Heart right ventricle (tissue), 16 donors: ENCODE measurements around the gene NOXA1. TPM values are rescaled to one million over a fixed set of nuclear protein-coding genes. Genes with fewer than 3 reads are reported as not detected.
A peak's percentile ranks its signal among the peaks of the same experiment; 100 is the strongest.

ENCODE experiments used
- ATAC-seq, 8 donors: fragments of 200-7000 bp; cut with Tn5 transposase; one replicate each; pipeline ENCODE4 v1.9.1; 2020; ENCODE audit warnings: mild to moderate bottlenecking in 8 of 8, moderate library complexity in 8 of 8, moderate number of reproducible peaks in 1 of 8
- DNase-seq, 2 donors: peaks; one replicate each; pipeline ENCODE4 v3.0.0-alpha.2; 2020
- H3K27ac ChIP-seq, 10 donors: fragments of 200-600 bp; sonication (generic) in 2 of 10; one replicate each; pipeline versions ENCODE4 v1.5.0 to v1.8.0; 2020 to 2022; ENCODE audit warnings: mild to moderate bottlenecking in 3 of 10
- H3K27me3 ChIP-seq, 7 donors: fragments of 200-600 bp; one replicate each; pipeline ENCODE4 v1.8.0; 2021 to 2022; ENCODE audit warnings: mild to moderate bottlenecking in 2 of 7
- H3K36me3 ChIP-seq, 9 donors: fragments of 200-600 bp; sonication (generic) in 1 of 9; one replicate each; pipeline versions ENCODE4 v1.5.0 to v1.8.0; 2020 to 2022; ENCODE audit warnings: mild to moderate bottlenecking in 2 of 9
- H3K4me1 ChIP-seq, 9 donors: fragments of 200-600 bp; sonication (generic) in 1 of 9; one replicate each; pipeline versions ENCODE4 v1.5.0 to v1.8.0; 2020 to 2022; ENCODE audit warnings: mild to moderate bottlenecking in 4 of 9
- H3K4me3 ChIP-seq, 10 donors: fragments of 200-600 bp; sonication (generic) in 2 of 10; one replicate each; pipeline versions ENCODE4 v1.5.0 to v1.8.0; 2020 to 2022; ENCODE audit warnings: mild to moderate bottlenecking in 7 of 10, moderate library complexity in 2 of 10
- H3K9me3 ChIP-seq, 11 donors: fragments of 200-600 bp in 10 of 11; sonication (generic) in 2 of 11; one replicate each; pipeline versions ENCODE4 v1.5.0 to v1.8.0; 2013 to 2022; ENCODE audit warnings: mild to moderate bottlenecking in 2 of 11, control low read depth in 1 of 11, moderate library complexity in 1 of 11
- WGBS, 2 donors: extraction: QIAGEN DNeasy Blood & Tissue Kit; methylation state at CpG; one replicate each; pipeline ENCODE4 v1.1.7; 2013; ENCODE audit warnings: inconsistent platforms in 1 of 2; 5-methylcytosine and 5-hydroxymethylcytosine counted together
- intact Hi-C, 10 donors: fragments of 100-400 bp; cut with DNase I; formaldehyde crosslinking; loops; one replicate each; pipeline versions ENCODE4 v1.11.1 to v1.14.2; 2022
- polyA plus RNA-seq, 2 donors: library from polyadenylated mRNA; stranded (reverse); fragments of 200-250 nt; gene quantifications; one replicate each; pipeline ENCODE4 v1.2.3, GENCODE V29; 2013
- total RNA-seq, 10 donors: library from RNA; stranded (reverse); fragmentation: NEBNext Ultra II Directional in 3 of 10; extraction: Animal tissue kit (Norgen Biotek cat#: 25700) in 3 of 10; gene quantifications; one replicate each; pipeline versions ENCODE4 v1.2.1 to v1.2.4, GENCODE V29; 2021 to 2023
- TF ChIP-seq, protein P1 (sequence below), 9 donors: fragments of 200-600 bp; sonication (generic) in 2 of 9; IDR thresholded peaks; one replicate each; pipeline versions ENCODE4 v1.5.0 to v1.8.0; 2021 to 2022; ENCODE audit warnings: antibody characterized with exemption in 9 of 9, mild to moderate bottlenecking in 5 of 9, moderate library complexity in 1 of 9
- donor health status: Arrhythmogenic right ventricular cardiomyopathy.
- donor health status: ischemic (EF 13 %, LVEDD 7.1; RV severe dilation, severe dysfunction).
- donor health status: healthy with polysubstance abuse.
- donor health status: DM: no; HTN: yes; CAD: no.
- donor health status: DM: no; HTN: no; CAD: no.
- donor health status: ischemic (EF 25% LVEDD 6.9; RV normal size, moderate dysfunction).
- donor health status: ischemic (EF 25% LVEDD 5.7; RV mildly dilated, moderate dysfunction).
- donor health status: healthy.
- donor health status: DM: yes; HTN: yes; CAD: no.
- donor health status: Ischemic cardiomyopathy.
- donor health status: ischemic (EF 35%, LVEDD 5.7; RV mildly dilated, moderate dysfunction).
- donor health status: nonischemic (EF 11% LVEDD 7.7; RV severe dilation, severe dysfunction).
- donor health status: DM: yes; HTN: yes; CAD: no.
- donor health status: PGD.
- donor health status: ischemic (EF 29% LVEDD 5.4; RV normal size, mild dysfunction).
- donor health status: nonischemic (EF 23%, LVEDD 6.1; RV moderate dilation, normal function).

Gene NOXA1
- total and polyA plus RNA-seq, 12 donors = 0.62 to 10.6 (median 3.0) TPM

- Histone ChIP-seq H3K36me3 (peaks cover 0 to 24% (median 0%) of the 10 kb centered on the region in 9 donors), H3K27ac (no peak overlapping the region), H3K4me3 (no peak overlapping the region), H3K27me3 (no peaks in the 10 kb centered on the region), H3K9me3 (peaks cover 0 to 26% (median 7%) of the 10 kb centered on the region in 11 donors), H3K4me1 (peaks cover 0 to 12% (median 0%) of the 10 kb centered on the region in 9 donors)
- WGBS, 2 donors = 81 to 84% methylated on average over 29 of the region's 29 CpGs
- ATAC-seq (peak in 1 of 8 donors; percentile 20), DNase-seq (no peak)
- TF ChIP-seq, protein P1, sequence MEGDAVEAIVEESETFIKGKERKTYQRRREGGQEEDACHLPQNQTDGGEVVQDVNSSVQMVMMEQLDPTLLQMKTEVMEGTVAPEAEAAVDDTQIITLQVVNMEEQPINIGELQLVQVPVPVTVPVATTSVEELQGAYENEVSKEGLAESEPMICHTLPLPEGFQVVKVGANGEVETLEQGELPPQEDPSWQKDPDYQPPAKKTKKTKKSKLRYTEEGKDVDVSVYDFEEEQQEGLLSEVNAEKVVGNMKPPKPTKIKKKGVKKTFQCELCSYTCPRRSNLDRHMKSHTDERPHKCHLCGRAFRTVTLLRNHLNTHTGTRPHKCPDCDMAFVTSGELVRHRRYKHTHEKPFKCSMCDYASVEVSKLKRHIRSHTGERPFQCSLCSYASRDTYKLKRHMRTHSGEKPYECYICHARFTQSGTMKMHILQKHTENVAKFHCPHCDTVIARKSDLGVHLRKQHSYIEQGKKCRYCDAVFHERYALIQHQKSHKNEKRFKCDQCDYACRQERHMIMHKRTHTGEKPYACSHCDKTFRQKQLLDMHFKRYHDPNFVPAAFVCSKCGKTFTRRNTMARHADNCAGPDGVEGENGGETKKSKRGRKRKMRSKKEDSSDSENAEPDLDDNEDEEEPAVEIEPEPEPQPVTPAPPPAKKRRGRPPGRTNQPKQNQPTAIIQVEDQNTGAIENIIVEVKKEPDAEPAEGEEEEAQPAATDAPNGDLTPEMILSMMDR (IDR thresholded peaks at IDR 0.05) = no peak
- intact Hi-C loops = no loop called here
These were observed 54.8 kb downstream of the NOXA1 start for GRCh38 chr9:137477778-137478612.

- H3K9me3 ChIP-seq = peaks cover 0 to 26% (median 7%) of the 10 kb centered on the region in 11 donors
- DNase-seq = no peak
- WGBS, 2 donors = 87 to 88% methylated on average over 11 of the region's 11 CpGs
- no peak overlapping the region for H3K27ac ChIP-seq
- peaks cover 0 to 24% (median 0%) of the 10 kb centered on the region in 9 donors for H3K36me3 ChIP-seq
- intact Hi-C loops = no loop called here
- H3K27me3 ChIP-seq = no peaks in the 10 kb centered on the region
- peaks cover 0 to 12% (median 0%) of the 10 kb centered on the region in 9 donors for H3K4me1 ChIP-seq
- TF ChIP-seq, protein P1 (IDR thresholded peaks at IDR 0.05) = no peak
- peak in 1 of 8 donors; percentile 32 for ATAC-seq
- no peak overlapping the region for H3K4me3 ChIP-seq
These were observed 55.4 kb downstream of the NOXA1 start for GRCh38 chr9:137478613-137478961.

DNA sequence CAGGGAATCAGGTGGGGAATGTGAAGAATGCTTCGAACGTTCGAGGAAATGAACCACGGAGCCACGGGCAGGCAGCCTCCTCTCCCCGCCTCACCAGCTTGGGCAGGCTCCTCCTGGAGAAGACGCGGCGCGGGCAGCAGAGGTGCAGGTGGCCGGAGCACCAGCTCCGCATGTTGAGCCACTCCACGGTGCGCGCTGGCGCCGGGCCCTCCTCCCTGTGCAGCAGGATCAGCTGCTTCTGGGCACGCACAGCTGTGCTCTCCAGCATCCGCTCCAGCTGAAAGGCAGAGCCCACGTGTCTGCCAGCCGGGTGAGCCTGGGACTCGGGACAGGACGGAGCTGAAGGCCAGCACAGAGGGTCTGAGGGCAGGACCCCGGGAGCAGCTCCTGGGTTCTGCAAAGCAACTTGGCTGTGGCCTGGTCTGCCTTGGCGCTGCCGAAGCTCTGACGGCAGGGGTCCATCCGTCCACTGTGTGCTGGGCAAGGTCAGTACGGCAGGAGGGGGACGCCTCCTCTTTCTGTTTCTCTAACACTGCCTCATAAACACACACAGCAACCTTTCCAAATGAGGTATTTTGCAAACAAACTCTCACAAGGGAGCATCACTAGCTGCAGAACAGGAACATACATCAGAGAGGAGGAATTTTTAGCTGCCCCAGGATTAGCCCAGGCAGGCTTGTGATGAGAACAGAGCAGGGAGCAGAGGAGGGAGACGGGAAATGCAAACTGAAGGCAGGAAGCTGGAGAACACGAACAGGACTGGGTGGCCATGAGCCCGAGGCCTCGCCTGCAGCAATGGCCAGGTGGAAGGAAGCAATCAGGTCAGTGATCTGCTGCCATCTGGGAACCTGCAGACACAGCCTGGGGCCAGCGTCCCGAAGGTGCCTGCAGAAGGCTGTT lies 56.0 kb downstream of the NOXA1 start:
- TF ChIP-seq, protein P1 (IDR thresholded peaks at IDR 0.05) = no peak
- Histone ChIP-seq H3K27ac (no peak overlapping the region), H3K4me3 (no peak overlapping the region), H3K9me3 (peaks cover 0 to 24% (median 7%) of the 10 kb centered on the region in 11 donors), H3K4me1 (peaks cover 0 to 12% (median 0%) of the 10 kb centered on the region in 9 donors), H3K27me3 (no peaks in the 10 kb centered on the region), H3K36me3 (peaks cover 0 to 24% (median 0%) of the 10 kb centered on the region in 9 donors)
- DNase-seq = no peak
- WGBS, 2 donors = 69 to 74% methylated on average over 36 of the region's 36 CpGs
- no peak for ATAC-seq
- intact Hi-C loops = no loop called here
